ENCODE measurements around the gene PARP8.
A peak's percentile ranks its signal among the peaks of the same experiment; 100 is the strongest.
"Not testable (repeated sequence)": the region's sequence is repeated elsewhere in the genome, so short reads cannot be mapped to it uniquely, and the experiment has no call there.

Gene PARP8

GRCh38 chr5:50658246-50658645 lies 8.2 kb upstream of the PARP8 start:
- Histone ChIP-seq H3K4me2 (ENCODE audit: insufficient read depth, low read length) (no peak overlapping the region), H3K79me2 (ENCODE audit: insufficient read depth, low read length) (no peaks in the 10 kb centered on the region), H4K20me1 (ENCODE audit: insufficient read depth, low read length) (no peaks in the 10 kb centered on the region), H3K27me3 (ENCODE audit: insufficient read depth, low read length, poor library complexity) (no peaks in the 10 kb centered on the region), H3K9me3 (ENCODE audit: insufficient read depth, low read length, severe bottlenecking) (no peaks in the 10 kb centered on the region), H3K27ac (ENCODE audit: low read length) (no peak overlapping the region), H2AFZ (ENCODE audit: low read depth, low read length) (no peak overlapping the region), H3K36me3 (ENCODE audit: insufficient read depth, low read length) (no peaks in the 10 kb centered on the region), H3K4me1 (ENCODE audit: insufficient read depth, low read length) (peaks cover 3% of the 10 kb centered on the region; the same call in 1 of the 2 replicates), H3K9ac (ENCODE audit: low read depth, low read length) (no peak overlapping the region), H3K4me3 (ENCODE audit: low read depth in 1 of 2, low read length in 2 of 2) (no peak overlapping the region)
- TF ChIP-seq EZH2 (IDR thresholded peaks at IDR 0.05; ENCODE audit: borderline replicate concordance, low read depth, low read length, severe bottlenecking) = no peak
- TF ChIP-seq CTCF (IDR thresholded peaks at IDR 0.05; ENCODE audit: borderline replicate concordance, extremely low read depth, low read length, poor library complexity, severe bottlenecking) = no peak
- DNase-seq (no peak), ATAC-seq (ENCODE audit: insufficient read depth, low read depth) (no peak)

- TF ChIP-seq CTCF (IDR thresholded peaks at IDR 0.05; ENCODE audit: borderline replicate concordance, extremely low read depth, low read length, poor library complexity, severe bottlenecking) = no peak
- no peak for TF ChIP-seq EZH2 (IDR thresholded peaks at IDR 0.05; ENCODE audit: borderline replicate concordance, low read depth, low read length, severe bottlenecking)
- Histone ChIP-seq H3K9ac (ENCODE audit: low read depth, low read length) (no peak overlapping the region), H3K4me1 (ENCODE audit: insufficient read depth, low read length) (peaks cover 18% of the 10 kb centered on the region), H3K4me3 (ENCODE audit: low read depth in 1 of 2, low read length in 2 of 2) (no peak overlapping the region), H3K27me3 (ENCODE audit: insufficient read depth, low read length, poor library complexity) (no peaks in the 10 kb centered on the region), H3K27ac (ENCODE audit: low read length) (no peak overlapping the region), H3K36me3 (ENCODE audit: insufficient read depth, low read length) (no peaks in the 10 kb centered on the region; the same call in 1 of the 2 replicates), H3K79me2 (ENCODE audit: insufficient read depth, low read length) (peaks cover 18% of the 10 kb centered on the region), H2AFZ (ENCODE audit: low read depth, low read length) (no peak overlapping the region), H3K9me3 (ENCODE audit: insufficient read depth, low read length, severe bottlenecking) (no peaks in the 10 kb centered on the region), H3K4me2 (ENCODE audit: insufficient read depth, low read length) (no peak overlapping the region), H4K20me1 (ENCODE audit: insufficient read depth, low read length) (no peaks in the 10 kb centered on the region)
- no peak for ATAC-seq (ENCODE audit: insufficient read depth, low read depth)
- no peak for DNase-seq
These were observed 2.8 kb upstream of the PARP8 start for GRCh38 chr5:50663636-50664035.

GRCh38 chr5:50665091-50665490 lies 1.3 kb upstream of the PARP8 start:
- no peak overlapping the region for H3K4me2 ChIP-seq (ENCODE audit: insufficient read depth, low read length)
- 0 out of 2 replicates have a peak overlapping the region, but pooled peaks have one; percentile 19 for H3K27ac ChIP-seq (ENCODE audit: low read length)

GRCh38 chr5:50665761-50666202 lies 655 bp upstream of the PARP8 start:
- Histone ChIP-seq H3K27ac (ENCODE audit: low read length) (peak overlapping the region; percentile 5; the same call in 1 of the 2 replicates), H3K9ac (ENCODE audit: low read depth, low read length) (peak overlapping the region; percentile 75), H3K4me2 (ENCODE audit: insufficient read depth, low read length) (peak overlapping the region; percentile 65; the same call in 1 of the 2 replicates), H3K4me1 (ENCODE audit: insufficient read depth, low read length) (peaks cover 40% of the 10 kb centered on the region), H3K4me3 (ENCODE audit: low read depth in 1 of 2, low read length in 2 of 2) (peak overlapping the region in 1 of 2 experiments; percentile 80; a peak in 1 of 4 replicates), H3K79me2 (ENCODE audit: insufficient read depth, low read length) (peaks cover 39% of the 10 kb centered on the region)
- H4K20me1 ChIP-seq (ENCODE audit: insufficient read depth, low read length); H3K36me3 ChIP-seq (ENCODE audit: insufficient read depth, low read length); H3K9me3 ChIP-seq (ENCODE audit: insufficient read depth, low read length, severe bottlenecking); H2AFZ ChIP-seq (ENCODE audit: low read depth, low read length); H3K27me3 ChIP-seq (ENCODE audit: insufficient read depth, low read length, poor library complexity); ATAC-seq (ENCODE audit: insufficient read depth, low read depth): not testable (repeated sequence)
- peak; percentile 15 for DNase-seq

More at GRCh38 chr5:50665091-50665490, 1.3 kb upstream of the PARP8 start:
- no peak for DNase-seq
- TF ChIP-seq EZH2 (IDR thresholded peaks at IDR 0.05; ENCODE audit: borderline replicate concordance, low read depth, low read length, severe bottlenecking) = no peak
- 0 out of 2 replicates have a peak overlapping the region, but pooled peaks have one; percentile 34 for H2AFZ ChIP-seq (ENCODE audit: low read depth, low read length)
- H3K9me3 ChIP-seq (ENCODE audit: insufficient read depth, low read length, severe bottlenecking) = no peaks in the 10 kb centered on the region
- no peak overlapping the region for H3K4me3 ChIP-seq (ENCODE audit: low read depth in 1 of 2, low read length in 2 of 2)
- no peaks in the 10 kb centered on the region for H3K27me3 ChIP-seq (ENCODE audit: insufficient read depth, low read length, poor library complexity)
- no peaks in the 10 kb centered on the region; the same call in 1 of the 2 replicates for H3K36me3 ChIP-seq (ENCODE audit: insufficient read depth, low read length)
- peaks cover 32% of the 10 kb centered on the region for H3K79me2 ChIP-seq (ENCODE audit: insufficient read depth, low read length)
- H3K4me1 ChIP-seq (ENCODE audit: insufficient read depth, low read length) = peaks cover 33% of the 10 kb centered on the region
- no peaks in the 10 kb centered on the region; the same call in 1 of the 2 replicates for H4K20me1 ChIP-seq (ENCODE audit: insufficient read depth, low read length)
- no peak overlapping the region for H3K9ac ChIP-seq (ENCODE audit: low read depth, low read length)
- peak; percentile 26; the same call in 1 of the 3 replicates for ATAC-seq (ENCODE audit: insufficient read depth, low read depth)

Data from DND-41 (cell line).